DMS114 treated with DMSO at 0.1 percent for 48 hours (cell line): Measurements from ENCODE around the gene CGGBP1.
A peak's percentile ranks its signal among the peaks of the same experiment; 100 is the strongest.

ENCODE experiments used
- DNase-seq: peaks from one replicate; lab custom pipeline; 2025; ENCODE audit not compliant: unreplicated experiment; lab: John Stamatoyannopoulos, UW

The CGGBP1 gene, protein sequence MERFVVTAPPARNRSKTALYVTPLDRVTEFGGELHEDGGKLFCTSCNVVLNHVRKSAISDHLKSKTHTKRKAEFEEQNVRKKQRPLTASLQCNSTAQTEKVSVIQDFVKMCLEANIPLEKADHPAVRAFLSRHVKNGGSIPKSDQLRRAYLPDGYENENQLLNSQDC

GRCh38 chr3:88058581-88059379 lies at the start of gene CGGBP1, which contains the start of gene ZNF654:
CGGBP1 (minus strand) TSS chr3:88059005; CDS start chr3:88055976, 3,029 bp downstream.
ZNF654 (plus strand) TSS chr3:88059255; CDS start chr3:88059320, 65 bp downstream.
- DNase-seq: peak; percentile 100

GRCh38 chr3:88105325-88105724 lies 46.5 kb upstream of the CGGBP1 start:
- no peak for DNase-seq

GRCh38 chr3:88101142-88101541 lies 42.3 kb upstream of the CGGBP1 start:
- DNase-seq: no peak

- no peak for DNase-seq
Measured at GRCh38 chr3:88093266-88093665, 34.5 kb upstream of the CGGBP1 start.

DNA sequence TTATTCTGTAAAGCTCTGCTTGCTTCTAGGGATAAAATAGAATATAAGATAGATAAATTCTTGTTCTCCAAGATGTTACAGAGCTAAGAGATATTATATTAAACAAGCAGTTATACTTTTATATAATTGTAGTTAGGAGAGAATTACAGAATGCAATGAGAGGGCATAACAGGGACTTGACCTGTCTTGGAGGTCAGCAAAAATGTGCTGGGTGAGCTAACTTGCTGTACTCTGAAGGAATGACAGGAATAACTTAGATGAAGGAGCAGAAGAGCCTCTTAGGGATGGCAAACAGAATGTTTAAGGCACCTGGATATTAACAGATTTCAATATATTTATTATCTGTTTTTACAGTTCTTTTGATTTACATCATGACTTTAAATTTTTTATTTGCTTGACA lies 33.5 kb upstream of the CGGBP1 start:
- no peak for DNase-seq

DNA sequence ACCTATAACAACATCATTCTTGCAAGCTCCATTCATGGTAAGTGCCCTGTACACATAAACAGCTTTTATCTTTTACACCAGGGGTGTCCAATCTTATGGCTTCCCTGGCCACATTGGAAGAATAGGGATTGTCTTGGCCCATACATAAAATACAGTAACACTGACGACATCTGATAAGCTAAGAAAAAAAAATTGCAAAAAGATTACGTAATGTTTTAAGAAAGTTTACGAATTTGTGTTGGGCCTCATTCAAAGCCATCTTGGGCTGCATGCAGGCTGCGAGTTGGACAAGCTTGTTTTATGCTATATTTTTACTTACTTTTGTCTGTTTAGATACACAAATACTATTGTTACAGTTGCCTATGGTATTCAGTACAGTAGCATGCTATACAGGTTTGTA lies 31.9 kb upstream of the CGGBP1 start:
- no peak for DNase-seq

GRCh38 chr3:88084097-88084501 lies 25.3 kb upstream of the CGGBP1 start:
- no peak for DNase-seq

GRCh38 chr3:88082854-88083253 lies 24.0 kb upstream of the CGGBP1 start:
- DNase-seq: no peak

DNA sequence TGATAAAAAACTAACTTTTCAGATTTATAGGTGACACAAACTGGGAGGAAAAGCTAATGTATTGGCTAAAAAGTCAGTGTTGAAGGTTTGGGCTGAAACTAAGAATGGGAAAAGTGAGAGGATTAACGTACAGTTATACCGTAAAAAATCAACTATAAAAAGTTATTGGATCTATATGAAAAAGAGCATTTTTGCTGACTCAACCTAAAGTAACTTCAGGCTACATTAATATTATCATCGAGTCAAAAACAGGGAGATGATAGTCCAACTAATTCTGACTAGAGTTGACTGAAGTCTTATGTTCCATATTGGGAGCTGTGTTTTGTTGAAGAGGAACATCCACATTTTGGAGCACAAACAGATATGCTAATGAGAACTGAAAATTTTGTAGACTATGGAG lies 20.1 kb upstream of the CGGBP1 start:
- no peak for DNase-seq

DNA sequence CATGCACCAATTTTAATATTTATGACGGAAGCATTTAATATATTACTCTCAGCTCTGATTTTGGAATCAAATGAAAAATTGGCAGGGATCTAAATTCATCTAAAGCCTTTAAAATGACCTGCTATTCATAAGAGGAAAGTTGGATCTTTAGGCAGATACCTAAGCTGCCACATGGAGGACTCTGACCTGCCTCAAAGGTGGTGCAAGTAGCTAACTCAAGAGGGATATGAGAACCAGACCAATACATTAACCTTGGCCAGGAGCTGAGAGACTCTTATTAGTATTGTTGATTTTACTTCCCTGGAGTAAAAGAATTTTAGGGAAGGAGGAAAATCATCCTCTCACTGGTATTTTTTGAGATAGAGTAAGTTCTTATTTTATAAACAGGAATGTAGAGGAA lies 17.9 kb upstream of the CGGBP1 start:
- DNase-seq: no peak

DNA sequence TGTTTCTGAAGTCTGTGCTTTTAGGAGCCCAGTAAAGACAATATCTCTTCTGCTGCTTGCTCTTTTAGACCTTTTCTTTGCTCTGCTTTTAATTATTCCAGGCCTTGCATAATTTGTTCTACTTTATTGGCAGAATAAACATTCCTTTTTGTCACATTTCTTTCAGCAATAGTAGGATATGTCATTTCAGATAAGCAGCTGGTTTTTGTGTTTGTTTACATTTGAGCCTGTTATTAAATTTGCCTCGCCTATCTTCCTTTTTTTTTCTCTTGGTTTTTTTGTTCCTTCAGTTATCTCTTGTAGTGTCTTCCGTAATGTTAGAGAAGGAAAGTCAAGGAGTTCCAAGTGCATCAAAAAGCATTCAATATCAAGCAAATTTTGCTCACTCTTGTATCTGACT lies 16.7 kb upstream of the CGGBP1 start:
- DNase-seq: no peak

- DNase-seq: no peak
Measured at GRCh38 chr3:88075072-88075471, 16.3 kb upstream of the CGGBP1 start.

- no peak for DNase-seq
Measured at GRCh38 chr3:88061746-88062145, 2.9 kb upstream of the CGGBP1 start.

DNA sequence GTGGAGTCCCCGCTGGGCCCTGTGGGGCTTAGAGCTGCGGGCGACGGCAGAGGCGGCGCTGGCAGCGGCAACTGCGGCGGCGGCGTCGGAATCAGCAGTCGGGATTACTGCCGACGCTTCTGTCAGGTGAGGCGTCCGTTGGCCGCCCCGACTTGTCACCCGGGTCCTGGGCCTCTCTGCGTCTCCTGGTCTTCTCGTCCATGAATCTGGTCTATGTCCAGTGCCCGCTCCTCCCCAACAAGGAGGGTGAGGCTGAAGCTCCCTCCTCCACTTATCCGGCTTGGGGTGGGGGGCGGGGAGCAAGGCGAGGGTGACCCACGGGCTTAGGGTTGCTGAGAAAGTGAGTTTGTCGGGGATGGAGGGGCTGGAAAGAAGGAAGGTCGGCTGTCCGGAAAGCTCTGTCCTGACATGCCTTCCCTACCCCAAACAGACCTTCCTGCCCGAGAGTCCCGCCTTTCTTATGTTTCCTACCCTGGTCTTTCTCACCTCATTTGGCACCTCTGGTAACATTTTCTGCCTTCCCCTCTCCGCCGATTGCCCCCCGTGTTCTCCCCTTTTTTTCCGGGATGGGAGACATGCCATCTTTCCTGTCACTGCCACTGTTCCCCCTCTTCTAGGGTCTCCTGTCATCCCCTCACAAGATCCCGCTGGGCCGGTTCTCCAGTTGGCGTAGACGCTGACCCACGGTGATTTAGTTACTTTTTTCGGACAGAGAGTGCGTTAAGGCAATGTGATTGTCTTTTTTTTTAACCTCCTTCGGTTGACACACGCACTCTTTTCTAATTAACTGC lies 770 bp upstream of the CGGBP1 start:
- peak; percentile 52 for DNase-seq

GRCh38 chr3:88058306-88058580 lies 562 bp downstream of the CGGBP1 start:
- peak; percentile 88 for DNase-seq

- DNase-seq: peak; percentile 64
Measured at GRCh38 chr3:88057630-88058305, 1.0 kb downstream of the CGGBP1 start.

DNA sequence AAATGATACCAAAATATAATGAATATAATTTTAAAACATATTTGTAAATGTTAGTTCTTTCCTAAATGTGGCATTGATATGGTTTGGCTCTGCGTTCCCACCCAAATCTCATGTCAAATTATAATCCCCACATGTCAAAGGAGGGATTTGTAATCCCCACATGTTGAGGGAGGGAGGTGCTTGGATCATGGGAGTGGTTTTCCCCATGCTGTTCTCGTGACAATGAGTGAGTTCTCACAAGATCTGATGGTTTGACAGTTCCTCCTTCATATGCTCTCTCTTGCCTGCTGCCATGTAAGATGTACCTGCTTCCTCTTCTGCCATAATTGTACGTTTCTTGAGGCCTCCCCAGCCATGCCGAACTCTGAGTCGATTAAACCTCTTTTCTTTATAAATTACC lies 12.0 kb downstream of the CGGBP1 start:
- no peak for DNase-seq

DNA sequence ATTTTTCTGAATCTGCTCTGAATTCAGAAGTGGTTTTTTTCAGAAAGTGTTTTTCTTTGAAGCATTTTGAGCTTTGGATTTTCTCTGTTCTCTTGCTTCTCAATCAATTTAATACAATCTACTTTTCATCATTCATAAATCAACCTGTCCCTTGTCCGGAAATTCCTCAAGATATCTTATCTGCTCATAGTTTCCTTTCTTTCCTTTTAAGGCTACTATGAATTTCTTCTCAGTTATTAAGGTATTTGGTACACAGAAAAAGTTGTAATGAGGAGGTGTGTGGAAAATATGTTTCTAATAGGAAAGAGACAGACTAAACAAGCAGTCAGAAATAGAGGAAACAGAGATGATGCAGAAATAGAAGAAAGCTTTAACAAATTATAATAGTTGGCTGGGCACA lies 14.4 kb downstream of the CGGBP1 start:
- no peak for DNase-seq

DNA sequence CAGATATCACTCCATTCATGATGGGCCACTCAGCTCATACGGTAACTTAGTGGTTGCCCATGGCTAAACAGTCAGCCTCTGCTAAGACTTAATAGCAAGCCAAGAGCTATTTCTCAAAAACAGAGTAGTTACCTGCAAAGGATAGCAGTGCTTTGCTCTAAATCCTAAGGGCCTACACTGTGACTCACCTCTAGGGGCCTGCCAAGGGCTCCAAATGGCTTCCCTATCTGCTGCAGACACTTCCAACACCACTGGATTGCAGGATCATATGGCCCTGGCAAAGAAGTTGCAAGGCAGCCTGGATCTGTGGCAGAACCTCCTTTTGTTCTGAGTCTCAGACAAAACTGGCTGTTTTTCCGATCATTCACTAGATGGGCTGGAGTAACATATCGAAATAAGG lies 17.8 kb downstream of the CGGBP1 start:
- no peak for DNase-seq

DNA sequence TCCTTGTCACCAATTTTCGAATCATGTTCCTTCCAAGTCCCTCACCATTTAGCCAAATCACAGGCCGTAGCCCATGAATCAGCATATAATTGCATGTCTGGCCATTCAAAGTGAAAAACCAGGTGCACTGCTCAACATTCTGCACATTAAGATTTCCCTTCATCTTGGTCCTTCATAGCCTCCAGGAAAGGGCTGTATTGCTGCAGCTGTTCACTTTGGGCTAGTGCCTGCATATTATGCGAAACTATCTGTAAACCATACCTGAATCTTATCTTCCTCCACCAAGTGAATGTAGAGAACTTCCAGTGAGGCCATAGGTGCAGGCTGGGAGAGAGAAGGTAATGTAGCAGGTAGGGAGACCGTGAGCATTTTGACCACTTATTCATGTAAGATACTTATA lies 18.3 kb downstream of the CGGBP1 start:
- DNase-seq: no peak

GRCh38 chr3:88038566-88038965 lies 20.2 kb downstream of the CGGBP1 start:
- no peak for DNase-seq

DNA sequence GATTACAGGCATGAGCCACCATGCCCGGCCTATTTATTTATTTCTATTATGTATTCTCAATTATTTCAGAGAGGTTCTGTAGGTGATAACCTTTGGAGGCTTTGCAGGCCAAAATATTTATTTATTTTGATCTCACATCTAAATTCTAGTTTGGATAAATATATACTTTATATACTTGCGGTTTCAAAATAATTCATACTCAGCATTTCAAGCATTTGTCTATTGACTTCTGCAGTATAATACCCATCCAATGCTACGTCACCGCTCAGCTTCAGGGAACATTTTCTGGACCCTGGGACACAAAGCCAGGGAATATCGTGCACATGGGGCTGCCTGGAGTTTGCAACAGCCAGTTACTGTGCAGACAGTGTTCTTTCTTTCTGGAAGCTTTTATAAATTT lies 22.6 kb downstream of the CGGBP1 start:
- DNase-seq: no peak
